Femur (tissue), 1 donor: Measurements from ENCODE around the gene MLXIP.

Source experiments
- DNase-seq: peaks from one replicate; pipeline ENCODE4 v3.0.0-alpha.2; 2017

MLXIP gene

DNA sequence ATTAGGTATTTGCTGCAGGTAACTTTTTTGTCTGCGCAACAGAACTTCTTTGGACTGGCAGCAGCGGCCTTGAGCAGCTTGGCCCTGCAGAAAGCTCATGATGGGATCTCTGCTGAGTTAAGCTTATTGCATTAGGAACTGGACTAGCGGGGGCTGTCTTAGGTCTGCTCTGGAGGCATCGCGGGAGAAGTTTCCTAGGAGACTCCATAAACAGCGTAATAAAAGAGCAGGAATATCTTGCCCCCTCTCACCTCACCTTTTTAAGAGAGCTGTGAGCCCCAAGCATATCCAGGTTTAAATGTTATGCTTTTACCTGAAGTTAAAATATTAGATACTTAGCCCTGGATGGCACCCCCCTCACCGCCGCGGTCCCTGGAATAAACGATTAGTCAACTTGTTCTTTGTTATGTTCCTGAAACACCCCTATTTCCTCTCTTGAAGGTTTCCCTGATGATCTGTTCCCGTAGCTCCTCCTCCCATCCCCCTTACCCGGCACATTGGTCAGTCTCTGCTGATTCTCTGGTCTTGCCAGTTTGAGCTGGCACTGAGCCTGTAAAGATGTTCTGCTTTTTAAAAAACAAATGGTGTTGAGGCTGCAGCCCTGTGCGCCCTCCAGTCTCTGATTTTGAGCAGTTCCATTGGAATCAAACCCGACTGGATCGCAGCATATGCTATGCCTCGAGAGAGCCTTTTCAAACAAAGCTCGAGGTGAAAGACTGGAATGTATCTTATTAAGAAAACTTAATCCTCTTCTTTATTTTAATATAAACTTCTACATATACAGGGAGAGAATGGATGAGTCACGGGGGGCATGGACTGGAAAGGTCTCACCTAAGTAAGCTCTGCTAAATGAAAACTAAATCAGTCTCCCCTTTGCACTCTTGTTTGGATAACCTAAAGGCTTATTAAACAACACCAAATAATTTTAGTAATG, 1.9 kb downstream of the MLXIP start:
- DNase-seq: peak; percentile 66

DNA sequence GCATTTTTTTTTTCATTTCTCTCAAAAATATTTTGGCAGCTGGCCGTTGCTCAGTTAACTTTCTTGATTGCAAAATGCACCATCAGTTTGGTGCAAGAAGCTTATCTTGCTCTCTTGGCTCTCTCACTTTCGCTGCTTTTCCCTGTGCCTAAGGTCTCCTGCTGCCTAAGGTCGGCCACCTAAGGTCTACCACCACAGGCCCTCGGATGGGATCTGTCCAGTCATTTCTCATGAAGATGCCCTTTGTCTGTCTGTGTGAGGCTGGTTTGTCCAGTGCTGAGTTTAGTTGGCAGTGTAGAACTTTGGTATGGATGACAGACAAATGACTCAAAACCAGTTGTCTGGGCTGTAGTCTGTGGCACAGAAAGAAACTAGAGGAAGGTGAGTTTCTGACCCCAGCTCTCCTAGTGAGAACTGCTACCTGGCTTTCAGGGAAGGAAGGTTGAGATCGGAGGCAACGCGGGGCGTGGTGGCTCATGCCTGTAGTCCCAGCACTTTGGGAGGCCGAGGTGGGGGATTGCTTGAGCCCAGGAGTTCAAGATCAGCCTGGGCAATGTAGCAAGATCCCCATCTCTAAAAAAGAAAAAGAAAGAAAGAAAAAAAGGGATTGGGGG, 2.6 kb downstream of the MLXIP start:
- DNase-seq: no peak

DNA sequence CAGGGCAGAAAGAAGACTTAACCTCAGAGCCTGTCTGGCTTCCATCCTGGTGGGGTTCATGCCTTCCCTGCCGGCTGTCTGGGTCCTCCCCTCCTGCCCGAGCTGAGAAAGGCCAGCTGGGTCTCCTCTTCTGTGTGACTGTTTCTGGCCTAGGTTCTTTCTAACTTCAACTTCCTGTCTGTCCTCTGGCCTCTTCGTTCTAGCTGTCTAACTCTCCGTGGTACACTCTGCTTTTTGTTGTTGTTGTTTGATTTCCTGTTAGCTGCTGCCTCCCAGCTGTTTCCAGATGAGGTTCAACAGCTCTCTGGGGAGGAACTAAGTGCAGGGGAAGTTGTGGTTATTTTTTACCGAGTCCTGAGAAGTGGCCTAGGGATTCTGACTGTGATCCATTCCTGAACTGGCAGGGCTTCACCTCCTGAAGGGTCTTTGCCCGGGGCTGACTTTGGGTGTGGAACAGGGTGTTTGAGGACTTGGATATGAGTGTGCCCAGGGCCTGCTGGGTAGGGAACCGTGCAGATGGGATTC, 3.2 kb downstream of the MLXIP start:
- peak; percentile 66 for DNase-seq

DNA sequence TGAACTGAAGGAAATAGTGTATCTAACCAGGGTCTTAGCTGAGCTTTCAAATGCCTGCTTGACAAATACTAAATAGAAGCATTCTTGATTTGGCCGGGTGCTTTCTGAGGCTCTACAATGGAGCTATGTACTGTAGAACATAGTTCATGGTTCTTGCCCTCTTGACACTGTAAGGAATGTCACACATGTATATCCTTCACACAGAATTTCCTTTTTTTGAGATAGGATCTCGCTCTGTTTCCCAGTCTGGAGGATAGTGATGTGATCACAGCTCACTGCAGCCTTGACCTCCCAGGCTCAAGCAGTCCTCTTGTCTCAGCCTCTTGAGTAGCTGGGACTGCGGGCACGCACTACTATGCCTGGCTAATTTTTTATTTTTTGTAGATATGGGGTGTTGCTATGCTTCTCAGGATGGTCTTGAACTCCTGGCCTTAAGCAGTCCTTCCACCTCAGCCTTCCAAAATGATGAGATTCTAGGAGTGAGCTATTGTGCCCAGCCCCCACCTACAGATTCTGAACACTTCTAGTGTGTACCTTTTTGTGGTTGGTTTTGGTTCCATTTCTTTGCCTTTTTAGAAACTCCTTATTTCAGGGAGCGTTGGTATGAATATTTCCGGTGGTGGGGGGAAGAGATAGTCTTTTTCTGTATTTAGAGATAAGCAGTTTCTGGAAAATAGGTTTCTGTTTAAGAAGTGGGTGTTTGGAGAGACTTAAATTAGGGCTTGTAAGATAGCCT, 4.2 kb downstream of the MLXIP start:
- DNase-seq: no peak

DNA sequence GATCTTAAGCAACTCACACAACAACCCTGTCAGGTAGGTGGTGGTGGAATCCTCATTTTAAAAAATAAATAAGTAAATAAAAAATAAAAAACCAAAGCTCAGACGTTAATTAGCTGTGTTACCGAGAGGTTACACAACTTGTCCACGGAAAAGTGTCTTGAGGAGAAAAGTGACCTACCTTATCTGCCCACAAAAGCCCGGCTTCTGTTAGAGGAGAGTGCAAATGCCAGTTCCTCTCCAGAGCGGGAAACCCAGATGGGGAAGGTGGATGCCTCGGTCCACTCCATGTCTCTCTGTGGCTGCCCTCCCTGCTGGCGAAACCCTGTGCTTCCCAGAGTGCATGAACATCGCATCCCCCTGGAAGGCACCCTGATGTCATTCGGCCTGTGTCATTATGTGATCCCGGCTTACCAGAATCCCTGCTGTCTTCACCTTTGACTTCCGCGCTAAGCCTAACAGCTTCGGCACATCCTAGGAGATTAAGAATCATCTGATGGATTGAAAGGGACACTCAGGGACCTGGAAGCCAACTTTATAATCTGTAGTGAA, 6.4 kb downstream of the MLXIP start:
- no peak for DNase-seq

DNA sequence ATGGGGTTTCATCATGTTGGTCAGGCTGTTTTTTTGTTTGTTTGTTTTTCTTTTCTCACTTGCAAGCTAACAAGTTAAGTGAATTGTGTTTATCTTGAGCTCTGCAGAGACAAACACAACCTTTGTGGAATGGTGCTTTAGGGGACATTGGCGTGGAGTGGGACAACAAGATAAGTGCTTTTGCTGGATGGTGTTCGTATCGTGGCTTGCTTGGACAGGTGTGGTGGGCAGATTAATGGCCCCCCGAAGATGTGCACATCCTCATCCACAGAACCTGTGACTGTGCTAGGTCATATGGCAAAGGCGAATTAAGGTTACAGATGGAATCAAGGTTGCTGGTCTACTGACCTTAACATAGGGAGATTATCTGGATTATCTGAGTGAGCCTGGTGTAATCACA, 7.0 kb downstream of the MLXIP start:
- DNase-seq: no peak

DNA sequence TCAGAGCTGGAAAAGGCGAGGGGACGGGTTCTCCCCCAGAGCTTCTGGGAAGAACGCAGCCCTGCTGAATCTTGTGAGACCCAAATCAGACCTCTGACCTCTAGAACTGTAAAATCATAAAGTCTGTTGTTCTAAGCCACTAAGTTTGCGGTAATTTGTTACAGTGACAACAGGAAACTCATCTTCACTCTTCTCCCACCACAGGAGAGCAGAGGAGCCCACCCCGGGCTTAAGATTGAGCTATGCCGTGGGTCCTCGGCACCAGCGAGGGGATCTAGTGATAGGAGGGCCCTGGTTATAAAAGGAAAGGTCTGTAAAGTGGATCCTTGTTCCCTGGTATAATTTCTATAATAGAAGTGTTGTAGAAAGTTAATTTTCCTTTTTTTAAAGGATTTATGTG, 7.6 kb downstream of the MLXIP start:
- no peak for DNase-seq

DNA sequence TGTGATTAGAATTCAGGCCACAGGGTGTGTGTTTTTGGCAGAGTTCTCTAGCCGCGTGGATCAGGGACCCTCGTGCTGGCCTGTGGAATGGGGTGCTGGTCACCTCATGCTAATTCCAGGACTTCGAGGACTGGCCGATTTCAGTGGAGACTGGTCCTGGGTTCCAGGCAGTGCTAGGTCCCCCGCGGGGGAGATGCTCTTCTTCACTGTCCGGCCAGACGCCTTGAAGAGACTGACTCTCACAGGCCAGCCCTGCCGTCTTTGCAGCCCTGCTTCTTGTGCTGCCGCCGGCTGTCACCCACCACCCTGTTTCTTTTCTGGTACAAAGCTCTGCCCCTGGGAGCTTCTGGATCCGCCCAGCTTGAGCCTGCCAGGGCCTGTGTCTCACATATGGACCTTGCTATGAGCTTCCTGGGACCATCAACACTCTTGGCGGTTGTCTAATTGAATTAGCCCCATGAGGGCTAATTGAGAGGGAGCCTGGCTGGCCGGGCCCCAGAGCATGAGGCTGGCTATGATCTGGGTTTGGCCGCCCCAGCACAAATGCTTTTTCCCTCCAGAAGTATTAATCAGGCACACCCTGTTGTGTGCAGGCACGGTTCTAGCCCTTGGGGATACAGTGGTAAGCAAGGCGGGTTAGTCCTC, 8.2 kb downstream of the MLXIP start:
- DNase-seq: no peak

DNA sequence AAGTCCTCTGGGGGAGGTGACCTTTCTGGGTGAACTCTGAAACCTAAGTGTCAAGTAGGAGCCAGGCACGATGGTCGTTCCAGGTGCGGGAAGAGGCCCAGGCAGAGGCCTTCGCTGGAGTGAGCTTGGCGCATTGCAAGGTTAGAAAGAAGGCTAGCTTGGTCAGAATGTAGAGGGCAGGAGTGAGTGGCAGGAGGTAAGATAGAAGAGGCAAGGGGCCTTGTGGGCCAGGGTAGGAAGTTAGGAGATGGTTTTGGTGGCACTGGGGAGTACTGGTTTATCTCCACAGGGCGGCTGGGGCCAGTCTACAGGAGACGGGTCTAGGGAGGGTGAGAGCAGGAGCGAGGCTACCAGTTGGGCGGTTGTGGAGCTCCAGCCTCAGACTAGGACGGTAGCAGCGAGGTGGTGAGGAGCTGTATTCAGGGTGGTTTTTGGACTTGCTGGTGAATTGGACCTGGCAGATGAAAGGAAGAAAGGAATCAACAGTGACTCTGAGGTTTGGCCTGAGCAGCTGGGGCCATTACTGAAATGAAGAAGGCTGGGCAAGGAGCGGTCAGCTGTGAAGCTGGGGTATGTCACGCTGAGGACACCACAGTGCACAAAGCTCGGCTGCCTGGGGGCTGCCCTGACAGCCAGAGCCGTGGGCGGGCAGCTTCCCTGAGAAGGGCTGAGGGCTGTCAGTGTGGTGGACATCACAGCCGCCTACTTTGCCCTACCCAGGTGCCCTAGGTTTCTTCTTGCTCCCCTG, 9.0 kb downstream of the MLXIP start:
- DNase-seq: no peak

DNA sequence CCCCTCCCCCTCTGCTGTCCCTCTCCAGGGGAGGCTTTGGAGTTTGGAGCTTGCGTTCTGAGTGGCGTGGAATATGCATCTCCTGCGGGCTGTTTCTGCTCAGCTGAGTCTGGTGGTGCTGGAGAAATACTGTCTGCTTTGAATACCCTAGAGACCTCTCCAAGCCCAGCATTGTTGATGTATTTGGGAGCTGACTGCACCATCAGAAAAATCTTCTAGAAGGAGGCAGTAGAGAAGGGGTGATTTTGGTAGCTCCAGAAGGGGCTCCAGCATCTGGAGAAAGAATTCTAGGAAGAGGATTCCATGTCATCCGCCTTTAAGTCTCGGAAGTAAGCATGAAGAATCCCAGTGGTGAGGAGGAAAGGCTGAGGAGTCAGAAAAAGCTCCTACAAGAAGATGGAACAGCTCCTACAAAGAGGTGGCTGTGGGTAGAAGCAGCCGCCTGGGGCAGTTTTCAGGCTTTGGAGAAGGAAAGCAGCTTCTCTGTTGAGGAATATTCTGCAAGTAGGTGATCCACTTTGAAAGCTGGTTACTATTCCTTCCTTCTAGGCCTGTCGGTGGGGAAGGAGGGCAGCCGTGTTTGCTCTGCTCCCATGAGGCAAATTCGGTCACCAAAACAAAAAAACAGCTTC, 9.7 kb downstream of the MLXIP start:
- no peak for DNase-seq

DNA sequence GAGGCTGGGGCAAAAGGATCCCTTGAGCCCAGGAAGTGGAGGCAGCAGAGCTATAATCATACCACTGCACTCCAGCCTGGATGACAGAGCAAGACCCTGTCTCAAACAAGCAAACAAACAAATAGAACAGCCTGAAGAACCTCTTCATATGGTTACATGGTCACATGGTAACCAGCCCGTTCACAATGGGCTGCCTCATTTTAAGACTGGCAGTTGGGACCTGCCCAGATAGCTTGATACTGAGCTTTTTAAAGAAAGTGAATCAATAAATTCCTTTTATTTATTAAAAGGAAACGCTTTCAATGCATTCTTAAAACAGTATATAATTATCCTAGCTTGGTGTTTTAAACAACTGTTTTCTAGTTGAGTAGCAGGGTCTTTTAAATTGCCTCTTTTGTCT, 10.5 kb downstream of the MLXIP start:
- no peak for DNase-seq

DNA sequence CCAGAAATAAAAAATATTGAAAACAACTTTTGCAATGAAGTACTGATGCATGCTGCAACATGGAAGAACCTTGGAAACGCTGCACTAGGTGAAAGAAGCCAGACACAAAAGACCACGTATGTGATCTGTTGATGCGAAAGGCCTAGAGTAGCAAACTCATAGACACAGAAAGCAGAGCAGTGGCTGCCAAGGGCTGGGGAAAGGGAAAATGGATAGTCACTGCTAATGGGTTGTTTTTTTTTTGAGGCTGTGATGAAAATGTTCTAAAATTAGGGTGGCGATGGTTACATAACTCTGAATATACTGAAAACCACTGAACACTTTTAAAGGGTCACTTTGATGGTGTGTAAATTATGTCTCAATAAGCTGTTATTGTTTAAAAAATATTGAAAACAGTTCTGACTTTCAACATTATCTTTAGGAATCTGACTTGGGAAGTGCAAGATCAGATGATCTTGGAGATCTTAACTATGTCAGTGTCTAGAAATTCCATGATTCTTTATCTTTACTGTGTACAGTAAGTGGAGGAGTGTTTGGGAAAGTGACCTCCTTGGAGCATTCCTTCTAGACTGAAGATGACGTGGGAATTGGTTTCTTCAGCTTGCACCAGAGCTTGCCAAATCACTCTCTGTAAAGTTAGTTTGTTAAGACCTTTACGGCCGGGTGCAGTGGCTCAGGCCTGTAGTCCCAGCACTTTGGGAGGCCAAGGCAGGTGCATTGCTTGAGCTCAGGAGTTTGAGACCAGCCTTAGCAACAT, 12.4 kb downstream of the MLXIP start:
- no peak for DNase-seq

DNA sequence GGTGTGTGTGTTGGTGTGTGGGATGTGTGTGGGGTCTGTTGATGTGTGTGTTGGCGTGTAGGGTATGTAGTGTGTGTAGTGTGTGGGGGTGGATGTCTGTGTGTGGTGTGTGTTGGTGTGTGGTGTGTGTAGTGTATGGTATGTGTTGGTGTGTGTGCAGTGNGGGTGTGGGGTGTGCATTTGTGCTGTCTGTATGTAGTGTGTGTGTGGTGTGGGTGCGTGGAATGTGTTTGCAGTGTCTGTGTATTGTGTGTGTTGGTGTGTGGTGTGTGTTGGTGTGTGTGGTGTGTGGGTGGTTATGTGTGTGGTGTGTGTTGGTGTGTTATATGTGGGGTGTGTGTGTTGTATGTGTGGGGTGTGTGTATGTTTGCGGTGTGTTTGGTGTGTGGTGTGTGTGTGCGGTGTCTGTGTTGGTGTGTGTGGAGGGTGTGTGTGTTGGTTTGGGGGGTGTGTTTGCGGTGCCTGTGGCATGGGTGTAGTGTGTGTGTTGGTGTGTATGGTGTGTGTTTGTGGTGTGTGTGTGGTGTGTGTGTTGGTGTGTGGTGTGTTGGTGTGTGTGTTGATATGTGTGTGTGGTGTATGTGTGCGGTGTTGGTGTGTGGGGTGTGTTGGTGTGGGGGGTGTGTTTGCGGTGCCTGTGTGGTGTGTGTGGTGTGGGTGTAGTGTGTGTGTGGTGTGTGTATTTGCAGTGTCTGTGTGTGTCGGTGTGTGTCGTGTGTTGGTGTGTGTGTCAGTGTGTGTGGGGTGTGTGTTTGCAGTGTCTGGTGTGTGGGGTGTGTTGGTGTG, 14.7 kb downstream of the MLXIP start:
- DNase-seq: no peak

DNA sequence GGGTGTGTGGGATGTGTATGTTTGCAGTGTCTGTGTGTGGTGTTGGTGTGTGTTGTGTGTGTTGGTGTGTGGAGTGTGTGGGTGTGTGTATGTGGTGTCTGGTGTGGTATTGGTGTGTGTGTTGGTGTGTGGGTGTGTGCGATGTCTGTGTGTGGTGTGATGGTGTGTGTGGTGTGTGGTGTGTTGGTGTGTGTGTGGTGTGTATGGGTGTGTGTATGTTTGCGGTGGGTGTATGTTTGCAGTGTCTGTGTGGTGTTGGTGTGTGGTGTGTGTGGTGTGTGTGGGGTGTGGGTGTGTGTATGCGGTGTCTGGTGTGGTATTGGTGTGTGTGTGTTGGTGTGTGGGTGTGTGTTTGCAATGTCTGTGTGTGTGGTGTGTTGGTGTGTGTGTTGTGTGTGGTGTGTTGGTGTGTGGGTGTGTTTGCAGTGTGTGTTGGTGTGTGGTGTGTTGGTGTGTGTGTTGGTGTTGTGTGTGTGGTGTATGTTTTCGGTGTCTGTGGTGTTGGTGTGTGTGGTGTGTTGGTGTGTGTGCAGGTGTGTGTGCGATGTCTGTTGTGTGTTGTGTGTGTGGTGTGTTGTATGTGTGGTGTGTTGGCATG, 15.7 kb downstream of the MLXIP start:
- DNase-seq: no peak

DNA sequence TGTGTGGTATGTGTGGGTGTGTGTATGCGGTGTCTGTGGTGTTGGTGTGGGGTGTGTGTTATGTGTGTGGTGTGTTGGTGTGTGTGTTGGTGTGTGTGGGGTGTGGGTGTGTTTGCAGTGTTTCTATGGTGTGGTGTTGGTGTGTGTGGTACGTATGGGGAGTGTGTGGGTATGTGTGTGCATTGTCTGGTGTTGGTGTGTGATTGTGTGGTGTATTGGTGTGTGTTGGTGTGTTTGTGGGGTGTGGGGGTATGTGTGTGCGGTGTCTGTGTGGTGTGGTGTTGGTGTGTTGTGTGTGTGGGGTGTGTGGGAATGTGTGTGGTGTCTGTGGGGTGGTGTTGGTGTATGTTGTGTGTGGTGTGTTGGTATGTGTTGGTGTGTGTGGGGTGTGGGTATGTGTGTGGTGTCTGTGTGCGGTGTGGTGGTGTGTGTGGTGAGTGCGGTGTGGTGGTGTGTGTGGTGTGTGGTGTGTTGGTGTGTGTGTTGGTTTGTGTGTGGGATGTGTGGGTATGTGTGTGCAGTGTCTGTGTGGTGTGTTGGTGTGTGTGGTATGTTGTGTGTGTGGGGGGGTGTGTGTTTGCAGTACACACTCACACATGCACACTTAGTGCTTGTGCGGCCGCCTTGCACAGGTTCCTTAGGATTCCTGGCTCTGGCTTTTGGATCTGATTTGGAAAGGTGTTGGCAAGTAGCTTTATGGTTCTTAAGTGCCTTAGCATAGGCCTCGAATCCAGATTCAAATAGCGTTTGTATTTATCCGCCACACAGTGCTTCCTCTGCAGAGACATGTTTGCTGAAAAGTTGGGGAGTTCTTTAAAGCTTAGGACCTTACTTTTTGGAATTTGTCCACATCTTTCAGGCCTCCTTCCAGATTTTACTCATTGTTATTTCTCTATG, 16.4 kb downstream of the MLXIP start:
- DNase-seq: no peak

DNA sequence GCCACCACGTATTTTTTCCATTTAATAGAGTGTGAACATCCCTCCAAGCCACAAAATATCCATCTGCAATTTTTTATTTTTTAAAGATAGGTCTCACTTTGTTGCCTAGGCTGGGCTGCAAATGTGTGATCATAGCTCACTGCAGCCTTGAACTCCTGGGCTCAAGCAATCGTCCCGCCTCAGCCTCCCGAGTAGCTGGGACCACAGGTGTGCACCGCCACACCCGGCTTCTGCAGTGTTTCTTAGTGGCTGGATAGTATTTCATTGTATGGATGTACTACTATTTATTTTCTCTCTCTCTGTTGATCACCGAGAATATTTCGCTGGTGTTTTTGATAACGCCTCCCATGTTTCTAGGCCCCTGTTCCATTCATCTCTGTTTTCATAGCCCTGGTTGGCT, 17.5 kb downstream of the MLXIP start:
- no peak for DNase-seq

DNA sequence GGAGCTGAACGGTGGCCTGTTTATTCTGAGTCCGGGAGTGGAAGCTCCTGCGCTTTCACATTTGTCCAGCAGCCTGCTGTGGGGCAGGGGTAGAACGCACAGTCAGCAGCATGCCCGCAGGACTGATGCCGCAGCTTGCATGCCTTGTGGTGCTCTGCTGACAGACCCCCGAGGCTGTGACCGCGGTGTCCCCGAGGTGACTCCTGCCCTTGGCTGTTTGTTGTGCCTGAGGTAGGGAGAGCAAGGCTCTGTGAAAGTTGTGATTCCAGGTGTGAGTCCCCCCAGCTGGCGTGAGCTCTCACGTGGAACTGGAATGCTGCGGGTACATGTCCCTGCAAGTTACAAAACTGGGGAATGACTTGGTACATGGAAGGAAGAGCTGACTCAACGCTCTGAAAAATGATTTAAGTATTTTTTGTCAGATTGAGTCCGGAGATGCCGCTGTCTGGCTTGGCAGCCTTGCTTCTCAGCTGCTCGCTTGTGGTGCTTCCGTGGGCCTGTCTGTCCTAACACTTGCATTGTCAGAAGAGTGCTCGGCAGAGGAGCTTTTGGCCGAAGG, 18.1 kb downstream of the MLXIP start:
- no peak for DNase-seq

DNA sequence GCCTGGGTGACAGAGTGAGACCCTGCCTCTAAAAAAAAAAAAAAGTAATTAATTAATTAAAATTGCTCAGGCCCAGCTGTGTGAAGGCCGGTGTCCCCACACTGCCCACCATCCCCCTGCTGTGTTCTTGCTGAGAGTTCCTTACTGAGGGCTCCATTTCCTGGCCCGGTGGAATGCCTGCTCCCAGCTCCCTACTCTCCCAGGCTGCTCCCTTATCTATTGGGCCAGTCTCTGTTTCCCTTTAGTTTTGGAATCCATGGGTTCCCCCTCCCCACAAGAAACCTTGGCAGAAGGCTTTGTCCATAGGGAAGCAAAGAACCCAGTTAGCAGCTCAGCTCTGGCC, 19.0 kb downstream of the MLXIP start:
- DNase-seq: no peak
